ENCODE results near the gene NRXN3.

Gene NRXN3

GRCh38 chr14:79899610-79900009, 1729.4 kb downstream of the NRXN3 start:
- no peak overlapping the region for H3K4me3 ChIP-seq (ENCODE audit: low read depth, low read length)
- ChIA-PET CTCF (no interaction called here), POLR2A (no interaction called here)
- no peak for TF ChIP-seq CTCF (IDR thresholded peaks at IDR 0.05; ENCODE audit: insufficient read depth, low read length, missing control alignments)
- no peak for DNase-seq (ENCODE audit: low read depth, low spot score)

GRCh38 chr14:79904497-79904896, 1734.3 kb downstream of the NRXN3 start:
- ChIA-PET CTCF (no interaction called here), POLR2A (no interaction called here)
- no peak overlapping the region for H3K4me3 ChIP-seq (ENCODE audit: low read depth, low read length)
- TF ChIP-seq CTCF (IDR thresholded peaks at IDR 0.05; ENCODE audit: insufficient read depth, low read length, missing control alignments): no peak
- DNase-seq (ENCODE audit: low read depth, low spot score): no peak

- ChIA-PET POLR2A (no interaction called here), CTCF (no interaction called here)
- H3K4me3 ChIP-seq (ENCODE audit: low read depth, low read length): no peak overlapping the region
- no peak for TF ChIP-seq CTCF (IDR thresholded peaks at IDR 0.05; ENCODE audit: insufficient read depth, low read length, missing control alignments)
- no peak for DNase-seq (ENCODE audit: low read depth, low spot score)
These were observed 1736.8 kb downstream of the NRXN3 start for GRCh38 chr14:79906994-79907393.

GRCh38 chr14:79910086-79910485, 1739.9 kb downstream of the NRXN3 start:
- no peak for DNase-seq (ENCODE audit: low read depth, low spot score)
- CTCF ChIA-PET: no interaction called here
- POLR2A ChIA-PET: no interaction called here
- H3K4me3 ChIP-seq (ENCODE audit: low read depth, low read length): no peak overlapping the region
- no peak for TF ChIP-seq CTCF (IDR thresholded peaks at IDR 0.05; ENCODE audit: insufficient read depth, low read length, missing control alignments)

GRCh38 chr14:79911744-79912143, 1741.6 kb downstream of the NRXN3 start:
- DNase-seq (ENCODE audit: low read depth, low spot score): no peak
- no peak overlapping the region for H3K4me3 ChIP-seq (ENCODE audit: low read depth, low read length)
- no peak for TF ChIP-seq CTCF (IDR thresholded peaks at IDR 0.05; ENCODE audit: insufficient read depth, low read length, missing control alignments)
- ChIA-PET CTCF (no interaction called here), POLR2A (no interaction called here)

GRCh38 chr14:79914595-79914994, 1744.4 kb downstream of the NRXN3 start:
- no peak for TF ChIP-seq CTCF (IDR thresholded peaks at IDR 0.05; ENCODE audit: insufficient read depth, low read length, missing control alignments)
- DNase-seq (ENCODE audit: low read depth, low spot score): no peak
- POLR2A ChIA-PET: no interaction called here
- H3K4me3 ChIP-seq (ENCODE audit: low read depth, low read length): no peak overlapping the region
- CTCF ChIA-PET: no interaction called here
